GM18498 (cell line): ENCODE data around the gene P2RX7.
A peak's percentile ranks its signal among the peaks of the same experiment; 100 is the strongest.

ENCODE experiments used
- ATAC-seq: cut with Tn5 transposase; IDR thresholded peaks from one replicate; pipeline ENCODE4 v1.9.1; 2021; ENCODE audit warnings: mild to moderate bottlenecking, moderate library complexity; ENCODE audit not compliant: unreplicated experiment

Gene P2RX7

DNA sequence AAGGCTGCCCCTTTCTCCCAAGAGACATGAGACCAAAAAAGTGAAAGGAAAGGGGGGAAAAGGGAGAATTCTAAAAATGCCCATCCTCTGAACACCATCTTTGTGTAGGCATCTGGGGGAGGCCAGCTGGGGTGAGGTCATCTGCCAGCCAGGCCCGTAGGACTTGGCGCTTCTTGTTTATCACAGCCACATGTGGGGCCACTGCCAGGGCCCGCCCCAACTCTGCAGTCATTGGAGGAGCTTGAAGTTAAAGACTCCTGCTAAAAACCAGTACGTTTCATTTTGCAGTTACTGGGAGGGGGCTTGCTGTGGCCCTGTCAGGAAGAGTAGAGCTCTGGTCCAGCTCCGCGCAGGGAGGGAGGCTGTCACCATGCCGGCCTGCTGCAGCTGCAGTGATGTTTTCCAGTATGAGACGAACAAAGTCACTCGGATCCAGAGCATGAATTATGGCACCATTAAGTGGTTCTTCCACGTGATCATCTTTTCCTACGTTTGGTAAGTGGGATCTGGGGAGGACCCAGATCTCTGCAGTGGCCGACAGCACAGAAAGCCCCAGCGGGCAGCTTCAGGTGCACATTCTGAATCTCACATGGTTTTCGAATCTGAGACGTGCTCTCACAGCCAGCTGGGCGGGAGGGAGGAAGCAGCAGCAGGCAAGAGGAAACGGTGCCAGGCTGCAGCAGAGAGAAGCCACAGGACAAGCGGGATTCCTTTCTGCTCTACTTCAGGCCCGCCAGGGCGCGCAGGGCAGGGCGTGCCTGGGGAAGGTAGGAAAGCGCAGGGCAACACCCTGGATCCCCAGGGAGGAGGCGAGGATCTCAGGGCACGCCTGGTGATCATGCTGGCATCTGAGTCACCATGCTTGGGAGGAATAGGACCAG, at the start of gene P2RX7:
P2RX7 (plus strand) TSS at position 276 of the 881 bp plus-strand sequence; CDS start at position 371, 95 bp downstream.
- peak; percentile 28 for ATAC-seq

DNA sequence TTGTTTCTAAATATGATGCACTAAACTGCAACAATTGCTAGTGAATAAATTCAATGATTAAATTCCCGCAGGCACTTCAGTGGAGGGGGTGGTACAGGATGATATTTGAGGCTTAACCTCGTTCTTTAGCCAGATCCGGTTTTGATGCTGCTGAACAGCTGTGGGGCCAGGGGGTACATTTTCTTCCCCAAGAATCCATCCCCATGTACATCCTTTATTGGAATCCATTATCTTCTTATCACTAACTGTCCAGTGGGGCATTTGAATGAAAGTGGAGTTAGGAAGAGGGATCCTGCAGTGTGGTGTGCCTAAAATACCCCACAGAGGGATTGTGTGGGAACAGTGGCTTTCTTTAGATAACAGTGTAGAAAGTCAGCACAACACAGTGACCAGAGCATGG, 48.4 kb upstream of the P2RX7 start:
- no peak for ATAC-seq

DNA sequence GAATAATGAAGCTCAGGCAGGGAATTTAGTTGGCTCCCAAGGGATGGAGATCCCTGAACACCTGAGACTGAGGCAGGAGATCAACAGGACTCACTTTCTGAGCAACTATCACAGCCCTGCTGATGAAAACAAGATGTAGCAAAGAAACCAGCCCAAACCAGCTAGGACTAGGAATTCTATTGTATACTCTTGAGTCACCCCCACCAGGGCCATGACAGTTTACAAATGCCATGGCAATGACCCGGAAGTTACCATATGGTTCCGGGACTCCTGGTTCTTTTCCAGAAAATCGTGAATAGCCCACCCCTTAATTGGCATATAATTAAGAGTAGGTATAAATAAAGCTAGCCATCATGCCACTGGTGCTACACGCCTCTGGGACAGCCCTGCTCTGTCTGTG, 47.6 kb upstream of the P2RX7 start:
- no peak for ATAC-seq

DNA sequence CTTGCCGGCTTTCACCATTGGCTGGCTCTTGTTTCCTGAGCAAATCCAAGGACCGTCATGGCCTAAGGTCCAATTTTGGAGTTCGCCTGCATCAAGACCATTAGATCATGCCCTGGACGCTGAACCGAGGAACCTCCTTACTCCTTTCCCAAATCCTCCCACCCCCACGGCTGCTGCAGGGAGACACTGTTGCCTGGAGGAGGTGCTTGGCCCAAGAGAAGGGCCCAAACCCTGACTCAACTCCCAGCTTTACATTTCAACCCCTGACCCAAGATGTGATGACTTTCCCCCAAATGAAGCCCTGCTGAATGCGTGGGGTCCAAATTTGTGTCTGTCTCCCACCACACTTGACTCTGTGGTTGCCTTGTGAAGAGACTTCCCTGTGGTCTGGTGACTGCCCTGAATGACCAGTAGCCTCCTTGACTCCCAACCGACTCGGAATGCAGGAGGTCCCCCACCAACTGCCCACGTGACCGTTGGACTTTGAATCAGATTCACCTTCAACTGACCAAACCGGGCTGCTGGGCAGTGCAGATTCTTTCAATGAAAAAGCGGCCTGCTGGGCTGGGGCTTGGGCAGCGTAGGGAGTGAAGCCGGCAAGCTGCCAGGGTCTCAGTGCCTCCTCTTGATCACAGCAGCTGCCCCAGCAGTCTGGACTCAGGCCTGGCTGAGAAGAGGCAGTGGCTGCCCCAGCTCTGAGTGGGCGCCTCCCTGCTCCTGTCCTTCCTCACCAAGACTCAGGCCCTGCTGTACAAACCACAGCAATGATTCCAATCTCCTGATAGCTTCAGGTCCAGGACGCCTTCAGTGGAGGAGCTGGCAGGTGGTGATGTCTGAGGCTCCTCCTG, 46.9 kb upstream of the P2RX7 start:
- no peak for ATAC-seq

DNA sequence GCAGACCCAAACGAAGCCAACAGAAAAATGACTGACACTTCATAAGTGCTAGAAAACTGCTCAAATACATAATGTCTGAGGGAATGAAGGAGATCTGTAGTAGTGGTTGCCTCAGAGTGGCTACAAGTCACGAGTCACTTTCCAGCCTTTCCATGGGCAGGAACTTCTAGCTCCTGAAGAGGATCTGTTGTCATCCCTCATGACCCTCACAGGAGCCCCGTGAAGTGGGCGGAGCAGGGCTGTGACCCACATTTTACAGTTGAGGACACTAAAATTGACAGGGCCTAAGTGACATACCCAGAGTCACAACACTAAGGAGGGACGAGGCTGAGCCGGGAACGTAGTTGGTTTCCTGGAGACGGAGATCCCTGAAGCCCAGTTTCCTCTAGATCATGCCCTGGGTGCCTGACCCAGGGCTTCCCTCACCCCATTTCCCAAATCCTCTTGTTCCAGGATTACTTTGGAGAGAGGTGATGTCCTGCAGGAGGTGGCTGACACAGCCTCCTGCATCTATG, 45.8 kb upstream of the P2RX7 start:
- ATAC-seq, result no peak

DNA sequence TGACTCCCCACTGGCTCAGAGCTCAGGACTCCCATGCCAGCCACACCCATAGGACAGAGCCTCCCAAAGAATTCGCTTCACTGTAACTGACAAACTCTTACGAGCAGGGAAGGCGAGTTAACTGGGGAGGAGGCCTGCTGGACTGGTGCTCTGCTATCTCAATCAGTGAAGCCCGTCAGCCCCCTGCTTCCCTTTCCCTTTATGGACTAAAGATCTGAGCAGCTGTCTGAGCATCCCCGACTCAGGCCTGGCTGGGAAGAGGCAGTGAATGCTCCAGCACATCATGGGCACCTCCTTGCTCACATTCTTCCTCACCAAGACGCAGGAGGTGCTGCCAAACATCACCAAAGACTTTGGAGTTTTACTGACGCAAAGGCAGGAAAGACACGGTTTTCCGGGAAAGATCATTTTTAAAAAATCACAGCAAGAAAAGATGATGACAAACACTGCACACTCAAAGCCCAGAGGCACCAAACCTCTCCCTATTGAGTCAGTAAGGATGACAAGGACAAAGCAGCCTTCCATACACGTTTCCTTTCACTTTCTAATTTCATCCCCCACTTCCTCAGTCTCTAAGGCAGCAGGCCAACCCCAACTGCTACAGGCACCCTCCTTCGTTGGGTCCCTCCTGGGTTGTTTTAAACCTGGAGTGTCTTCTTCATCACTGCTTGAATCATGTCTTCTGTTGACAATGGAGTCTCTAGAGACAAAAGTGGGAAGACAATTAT, 45.0 kb upstream of the P2RX7 start:
- ATAC-seq, result no peak

DNA sequence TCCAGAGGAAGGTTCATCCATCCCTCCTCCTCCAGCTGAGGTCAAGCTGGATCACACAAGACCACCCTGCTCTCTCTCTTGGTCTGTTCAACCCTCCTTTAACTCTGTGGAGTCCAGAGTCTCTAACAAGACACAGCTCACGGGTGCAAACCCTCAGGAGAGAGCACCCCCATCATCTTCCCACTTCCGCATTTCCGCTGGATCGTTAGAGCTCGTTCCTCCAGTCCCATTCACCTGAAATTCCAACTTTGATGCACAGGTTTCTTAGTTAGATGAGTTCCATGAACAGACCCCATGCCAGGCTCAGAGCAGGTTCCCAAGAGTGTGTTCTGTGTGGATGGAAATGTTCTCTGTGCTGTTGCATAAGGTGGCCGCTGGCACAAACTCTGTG, 44.5 kb upstream of the P2RX7 start:
- ATAC-seq, result no peak

DNA sequence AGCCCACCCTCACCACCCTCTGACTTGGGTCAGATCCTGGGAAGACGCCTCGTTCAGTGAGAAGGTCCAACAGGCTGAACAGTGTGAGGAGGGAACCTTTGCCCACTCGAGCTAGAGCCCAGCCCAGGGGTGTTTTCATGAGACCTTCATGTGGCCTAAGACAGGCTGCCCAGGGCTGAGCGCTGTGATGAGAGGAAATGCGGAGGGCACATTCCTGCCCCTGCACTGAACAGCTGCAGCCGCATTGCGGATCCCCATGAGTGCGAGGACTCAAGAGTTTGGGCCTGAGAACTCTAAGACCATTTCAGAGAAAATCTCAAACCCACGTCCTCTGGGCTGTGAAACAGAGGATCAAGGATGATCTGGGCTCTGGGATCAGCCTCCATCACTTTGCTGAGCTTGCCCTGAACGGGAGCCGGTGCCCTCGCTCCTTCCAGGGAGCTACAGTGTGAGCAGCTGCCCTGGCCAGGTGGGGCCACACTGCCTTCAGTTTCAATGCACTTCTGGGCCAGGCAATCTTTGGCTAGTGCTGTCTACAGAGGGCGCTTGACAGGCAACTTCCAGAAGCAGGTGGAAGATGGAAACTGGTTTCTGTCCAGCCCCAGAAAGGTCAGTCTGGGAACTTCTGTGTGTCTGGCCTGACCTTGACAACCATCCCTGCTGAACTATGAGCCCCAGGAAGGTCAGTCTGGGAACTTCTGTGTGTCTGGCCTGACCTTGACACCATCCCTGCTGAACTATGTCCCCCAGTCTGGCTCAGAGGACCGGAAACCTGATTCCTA, 43.5 kb upstream of the P2RX7 start:
- ATAC-seq, result no peak

DNA sequence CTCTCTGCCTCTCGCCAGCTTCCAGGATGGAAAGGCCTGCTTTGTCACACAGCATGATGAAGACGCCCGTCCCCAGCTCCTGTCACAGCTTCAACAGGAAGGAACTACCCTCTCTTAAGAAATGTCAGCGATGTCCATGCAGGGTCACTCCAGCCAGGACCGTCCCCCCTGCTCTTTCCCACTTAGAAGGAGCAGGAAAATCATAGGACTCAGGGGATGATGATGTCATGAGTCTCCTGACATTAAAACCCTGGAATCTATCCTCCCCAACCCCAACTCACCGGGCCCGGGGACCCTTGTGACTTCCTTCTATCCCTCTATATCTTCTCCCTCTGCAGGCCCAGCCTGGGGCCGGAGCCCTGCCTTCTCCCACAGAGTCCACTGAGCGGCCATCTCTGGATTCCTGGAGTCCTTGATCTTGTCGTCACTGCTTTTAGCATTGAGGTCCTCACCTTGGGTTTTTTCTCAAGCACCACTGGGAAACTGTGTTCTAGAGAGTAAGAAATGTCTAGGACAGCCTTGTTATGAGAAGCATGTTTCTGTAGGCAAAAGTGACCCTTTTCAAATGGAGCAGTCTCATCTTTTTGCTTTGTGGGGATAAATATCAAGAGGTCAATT, 42.8 kb upstream of the P2RX7 start:
- ATAC-seq, result no peak

DNA sequence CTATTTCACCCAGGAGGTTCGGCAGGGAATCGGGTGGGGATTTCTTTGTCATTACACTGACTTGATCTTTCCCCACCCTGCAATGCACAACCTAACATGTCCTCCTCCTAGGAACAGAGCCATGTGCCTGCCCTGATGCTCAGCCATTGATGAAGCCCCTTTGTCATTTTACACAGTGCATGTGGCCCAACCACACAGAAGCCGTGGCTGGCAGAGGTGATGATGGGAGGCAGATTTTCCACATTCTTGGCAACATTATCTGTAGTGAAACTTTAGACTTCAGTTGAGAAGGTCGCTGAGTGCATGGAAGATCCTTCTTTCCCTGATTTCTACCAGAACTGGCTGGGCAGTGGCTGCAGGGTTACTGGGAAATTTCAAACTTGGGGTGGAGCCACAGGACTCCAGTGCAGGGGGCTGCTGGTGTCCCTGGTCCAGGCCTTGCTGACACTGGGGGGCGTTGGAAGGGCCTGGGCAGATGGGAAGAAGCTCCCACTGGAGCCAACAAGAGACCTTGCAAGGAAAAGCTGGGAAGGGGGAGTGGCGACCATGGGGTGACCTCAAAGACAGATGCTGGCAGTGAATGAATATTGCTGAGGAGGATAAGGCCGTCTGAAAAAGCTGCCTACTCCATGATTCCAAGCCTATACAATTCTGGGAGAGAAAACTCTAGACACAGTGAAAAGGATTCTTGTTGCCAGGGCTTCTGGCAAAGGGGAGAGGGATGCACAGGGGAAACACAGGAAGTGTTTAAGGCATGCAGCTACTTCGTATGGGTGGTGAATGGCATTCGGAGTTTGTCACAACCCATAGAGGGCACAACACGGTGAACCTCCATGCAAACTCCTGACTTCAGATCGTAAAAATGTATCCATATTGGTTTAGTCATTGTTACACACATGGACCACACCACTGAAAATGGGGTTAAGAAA, 41.8 kb upstream of the P2RX7 start:
- ATAC-seq, result no peak

DNA sequence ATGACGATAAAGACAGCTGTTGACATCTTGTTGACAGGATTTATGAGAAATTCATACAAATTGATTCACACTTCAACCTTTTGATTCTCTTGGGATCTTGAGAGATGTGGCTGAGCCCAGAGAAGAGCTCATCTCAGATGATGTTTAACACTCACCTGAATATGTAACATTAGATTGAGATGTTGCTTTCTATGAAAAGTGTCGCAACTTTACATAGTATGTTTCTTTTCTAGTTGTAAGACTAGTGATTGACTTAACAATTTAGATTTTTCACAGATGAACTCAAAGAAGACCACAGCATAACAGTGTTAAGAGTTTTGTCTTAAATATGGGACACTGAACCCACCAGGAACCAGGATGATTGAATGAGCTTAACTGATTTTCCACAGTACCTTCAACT, 40.6 kb upstream of the P2RX7 start:
- no peak for ATAC-seq

DNA sequence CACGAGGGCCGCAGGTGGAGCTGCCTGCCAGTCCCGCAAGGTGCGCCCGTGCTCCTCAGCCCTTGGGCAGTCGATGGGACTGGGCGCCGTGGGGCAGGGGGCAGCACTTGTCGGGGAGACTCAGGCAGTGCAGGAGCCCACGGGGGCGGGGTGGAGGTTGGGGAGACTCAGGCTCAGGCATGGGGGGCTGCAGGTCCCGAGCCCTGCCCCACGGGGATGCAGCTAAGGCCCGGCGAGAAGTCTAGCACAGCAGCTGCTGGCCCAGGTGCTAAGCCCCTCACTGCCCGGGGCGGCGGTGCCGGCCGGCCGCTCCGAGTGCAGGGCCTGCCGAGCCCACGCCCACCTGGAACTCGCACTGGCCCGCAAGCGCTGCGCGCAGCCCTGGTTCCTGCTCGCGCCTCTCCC, 39.2 kb upstream of the P2RX7 start:
- no peak for ATAC-seq

DNA sequence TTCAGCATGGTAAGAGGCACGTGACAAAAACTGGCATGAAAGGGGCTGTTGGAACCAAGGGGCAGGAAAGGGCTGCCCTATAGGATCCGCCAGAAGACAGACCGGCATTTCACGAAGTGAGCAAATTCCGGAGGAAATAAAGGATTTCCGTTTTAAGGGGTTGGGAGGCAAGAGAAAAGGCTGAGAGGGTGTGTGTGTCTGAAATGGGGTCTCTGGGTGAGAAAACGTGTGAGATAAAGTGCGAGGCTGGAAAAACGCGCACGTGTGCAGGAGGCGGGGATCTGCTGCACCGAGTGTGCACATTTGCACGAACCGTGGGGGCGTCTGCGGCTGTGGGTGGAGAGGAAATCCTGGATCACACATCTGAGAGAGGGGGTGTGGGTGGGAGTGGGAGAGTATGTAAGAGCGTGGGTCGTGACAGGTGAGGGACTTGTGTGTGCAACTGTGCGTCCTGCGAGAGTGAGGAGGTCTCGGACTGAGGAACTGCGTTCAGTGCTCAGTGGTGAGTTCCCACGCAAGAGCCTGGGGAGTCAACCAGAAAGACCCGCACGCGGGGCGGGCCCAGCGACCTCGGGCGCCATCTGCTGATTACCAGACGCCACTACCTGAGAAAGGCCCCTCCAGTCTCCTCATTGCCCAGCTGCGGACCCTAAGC, 37.0 kb upstream of the P2RX7 start:
- peak; percentile 59 for ATAC-seq

DNA sequence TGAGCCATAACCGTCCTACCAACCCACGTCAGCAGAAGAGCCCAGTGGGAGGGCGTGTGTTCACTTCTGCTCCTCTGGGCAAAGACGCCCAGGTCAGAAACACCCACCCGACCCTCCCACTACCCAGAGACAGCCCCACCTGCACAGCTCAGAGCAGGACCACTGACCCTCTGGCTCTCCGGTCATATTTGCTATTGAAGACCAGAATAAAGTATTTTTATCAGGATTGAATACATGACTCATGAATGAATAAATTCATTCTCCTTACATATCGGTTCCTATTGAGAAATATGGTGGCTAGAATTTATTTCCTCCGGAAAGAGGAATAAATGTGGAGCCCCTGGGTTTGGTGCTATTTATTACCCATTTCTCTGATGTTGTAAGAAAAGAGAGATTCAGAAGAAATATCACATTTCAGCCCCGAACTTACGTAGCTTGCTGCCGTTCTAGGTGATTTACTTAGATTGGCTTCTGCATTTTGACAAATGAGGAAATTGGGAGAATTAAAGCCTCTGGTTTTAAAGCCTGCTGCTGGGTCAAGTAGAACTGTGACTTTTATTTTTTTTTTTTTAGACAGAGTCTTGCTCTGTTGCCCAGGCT, 36.4 kb upstream of the P2RX7 start:
- ATAC-seq, result no peak

DNA sequence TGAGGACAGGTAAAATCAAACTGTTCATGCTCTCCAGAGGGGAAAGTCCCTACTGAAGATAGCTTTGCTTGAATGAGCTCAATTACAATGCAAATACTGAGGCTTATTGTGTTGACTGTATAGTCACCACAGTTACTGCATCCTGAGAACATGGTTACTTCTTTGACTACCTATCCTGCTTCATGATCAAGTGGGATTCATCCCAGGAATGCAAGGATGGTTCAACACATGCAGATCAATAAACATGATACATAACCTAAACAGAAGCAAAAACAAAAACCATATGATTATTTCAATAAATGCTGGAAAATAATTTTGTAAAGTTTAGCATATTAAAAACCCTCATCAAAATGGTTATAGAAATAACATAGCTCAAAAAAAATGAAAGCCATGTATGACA, 32.9 kb upstream of the P2RX7 start:
- ATAC-seq, result no peak

DNA sequence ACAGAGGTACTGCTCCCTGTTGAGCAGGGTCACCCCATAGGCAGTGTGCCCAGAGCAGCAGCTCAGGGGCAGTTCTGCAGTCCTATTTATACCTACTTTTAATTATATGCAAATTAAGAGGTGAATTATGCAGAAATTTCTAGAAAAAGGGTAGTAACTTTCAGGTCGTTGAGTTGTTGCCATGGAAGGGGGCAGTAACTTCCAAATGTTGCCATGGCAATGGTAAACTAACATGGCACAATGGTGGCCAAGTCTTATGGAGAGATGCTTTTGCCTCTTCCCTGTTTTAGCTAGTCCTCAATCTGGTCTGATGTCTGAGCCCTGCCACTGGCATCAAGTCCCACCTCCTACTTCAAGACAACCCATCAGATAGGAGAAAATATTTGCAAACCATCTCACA, 30.4 kb upstream of the P2RX7 start:
- no peak for ATAC-seq

DNA sequence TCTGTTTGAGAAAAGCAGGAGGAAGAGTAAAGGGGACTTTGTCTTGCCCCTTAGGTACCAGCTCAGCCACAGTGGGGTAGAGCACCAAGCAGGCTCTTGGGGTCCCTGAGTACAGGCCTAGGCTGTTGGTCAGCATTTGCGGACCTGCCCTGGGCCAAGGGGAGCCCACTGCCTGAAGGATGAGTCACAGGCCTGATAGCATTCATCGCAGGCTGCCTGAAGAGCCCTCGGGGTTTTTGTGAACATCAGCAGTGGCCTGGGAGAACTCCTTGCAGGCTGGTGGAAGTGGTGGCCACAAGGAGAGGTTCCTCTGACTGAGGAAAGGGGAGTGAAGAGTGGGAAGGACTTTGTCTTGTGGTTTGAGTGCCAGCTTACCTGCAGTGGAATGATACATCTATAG, 25.0 kb upstream of the P2RX7 start:
- ATAC-seq, result no peak

DNA sequence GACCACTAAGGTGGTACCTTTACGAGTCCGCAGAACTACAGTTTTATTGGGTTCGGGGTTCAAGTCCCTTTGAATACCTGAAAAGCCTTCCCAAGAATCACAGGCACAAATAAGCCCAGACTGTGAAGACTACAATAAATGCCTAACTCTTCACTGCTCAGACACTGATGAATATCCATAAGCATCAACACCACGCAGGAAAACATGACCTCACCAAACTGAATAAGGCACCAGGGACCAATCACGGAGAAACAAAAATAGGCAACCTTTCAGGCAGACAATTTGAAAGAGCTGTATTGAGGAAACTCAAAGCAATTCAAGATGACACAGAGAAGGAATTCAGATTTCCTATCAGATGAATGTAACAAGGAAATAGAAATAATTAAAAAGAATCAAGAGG, 24.2 kb upstream of the P2RX7 start:
- ATAC-seq, result no peak
